Psoas muscle (tissue), 8 donors: ENCODE data around the gene RSPO4. TPM values are rescaled to one million over a fixed set of nuclear protein-coding genes. Genes with fewer than 3 reads are reported as not detected.

Source experiments
- ATAC-seq, 4 donors: fragments of 200-7000 bp; cut with Tn5 transposase; one replicate each; pipeline ENCODE4 v1.9.1; 2020; ENCODE audit warnings: moderate library complexity in 3 of 4, mild to moderate bottlenecking in 2 of 4
- DNase-seq, 2 donors: peaks; one replicate each; pipeline ENCODE4 v3.0.0-alpha.2; 2020
- H3K27ac ChIP-seq: fragments of 200-600 bp; one replicate; pipeline ENCODE4 v1.8.0; 2022
- H3K27me3 ChIP-seq, 3 donors: fragments of 200-600 bp in 1 of 3; one replicate each; pipeline versions ENCODE4 v1.6.1 to v1.8.0; 2013 to 2022; ENCODE audit warnings: low read length in 2 of 3, mild to moderate bottlenecking in 2 of 3, moderate library complexity in 1 of 3; ENCODE audit not compliant: insufficient read depth in 3 of 3
- H3K36me3 ChIP-seq, 2 donors: fragments of 200-600 bp in 1 of 2; one replicate each; pipeline versions ENCODE4 v1.6.1 to v1.8.0; 2013 to 2022; ENCODE audit warnings: low read depth in 1 of 2, mild to moderate bottlenecking in 1 of 2, moderate library complexity in 1 of 2; ENCODE audit not compliant: insufficient read depth in 1 of 2
- H3K4me1 ChIP-seq: fragments of 200-600 bp; one replicate; pipeline ENCODE4 v1.8.0; 2022
- H3K4me3 ChIP-seq: fragments of 200-600 bp; one replicate; pipeline ENCODE4 v1.8.0; 2022; ENCODE audit warnings: mild to moderate bottlenecking
- H3K9me3 ChIP-seq: fragments of 200-600 bp; one replicate; pipeline ENCODE4 v1.8.0; 2022
- CTCF ChIP-seq: fragments of 200-600 bp; IDR thresholded peaks from one replicate; pipeline ENCODE4 v1.8.0; 2022; ENCODE audit warnings: antibody characterized with exemption
- WGBS, 3 donors: extraction: QIAGEN DNeasy Blood & Tissue Kit; methylation state at CpG; one replicate each; pipeline versions ENCODE4 v1.1.6 to v1.1.7; 2013; 5-methylcytosine and 5-hydroxymethylcytosine counted together
- intact Hi-C, 2 donors: fragments of 100-400 bp; cut with DNase I; formaldehyde crosslinking; loops; one replicate each; pipeline versions ENCODE4 v1.11.0 to v1.14.2; 2022
- polyA plus RNA-seq, 3 donors: library from polyadenylated mRNA; stranded (reverse); fragments of 200-250 nt; gene quantifications; one replicate each; pipeline ENCODE4 v1.2.3, GENCODE V29; 2013
- total RNA-seq, 4 donors: library from RNA; stranded (reverse); fragmentation: NEBNext Ultra II Directional in 2 of 4; extraction: Animal tissue kit (Norgen Biotek cat#: 25700) in 2 of 4; gene quantifications; one replicate each; pipeline versions ENCODE4 v1.2.1 to v1.2.4, GENCODE V29; 2021 to 2023
- donor health status: healthy with polysubstance abuse.
- donor health status: DM: no; HTN: no; CAD: no; lungs with moderate emphysema.
- donor health status: Bipolar disorder and iron deficiency.
- donor health status: healthy.
- donor health status: DM: yes; HTN: yes; CAD: no.
- donor health status: DM: no; HTN: no; CAD: no.
- donor health status: DM: no; HTN: no; CAD: no.
- donor health status: DM: yes; HTN: yes; CAD: no.

Gene RSPO4
- total and polyA plus RNA-seq, 7 donors = 0.01 to 0.13 (median 0.03) TPM; not detected in 4

GRCh38 chr20:991850-992249 is 10.3 kb downstream of the RSPO4 start:
- intact Hi-C loops = no loop called here
- Histone ChIP-seq H3K36me3 (no peaks in the 10 kb centered on the region), H3K27ac (no peak overlapping the region), H3K4me3 (no peak overlapping the region), H3K9me3 (no peaks in the 10 kb centered on the region), H3K4me1 (no peaks in the 10 kb centered on the region), H3K27me3 (peaks cover 0 to 38% (median 0%) of the 10 kb centered on the region in 3 donors)
- DNase-seq (peak in 1 of 2 donors; percentile 20), ATAC-seq (no peak)
- no peak for TF ChIP-seq CTCF
- WGBS, 3 donors = 62 to 77% (median 71%) methylated on average over 10 of the region's 10 CpGs

- no peak for TF ChIP-seq CTCF
- DNase-seq (peak in 1 of 2 donors; percentile 14), ATAC-seq (no peak)
- H3K4me1 ChIP-seq = no peaks in the 10 kb centered on the region
- no peaks in the 10 kb centered on the region for H3K9me3 ChIP-seq
- H3K36me3 ChIP-seq = no peaks in the 10 kb centered on the region
- no peak overlapping the region for H3K4me3 ChIP-seq
- H3K27ac ChIP-seq = no peak overlapping the region
- 36 to 46% (median 40%) methylated on average over 6 of the region's 6 CpGs for WGBS, 3 donors
- intact Hi-C loops = no loop called here
- peaks cover 0 to 46% (median 0%) of the 10 kb centered on the region in 3 donors for H3K27me3 ChIP-seq
Measured at GRCh38 chr20:990293-990959, 11.7 kb downstream of the RSPO4 start.

- Histone ChIP-seq H3K9me3 (no peaks in the 10 kb centered on the region), H3K4me1 (no peaks in the 10 kb centered on the region), H3K27ac (no peak overlapping the region), H3K36me3 (no peaks in the 10 kb centered on the region), H3K4me3 (no peak overlapping the region), H3K27me3 (peaks cover 0 to 46% (median 3%) of the 10 kb centered on the region in 3 donors)
- WGBS, 3 donors = 60 to 73% (median 65%) methylated on average over 3 of the region's 3 CpGs
- DNase-seq (no peak), ATAC-seq (no peak)
- intact Hi-C loops = no loop called here
- TF ChIP-seq CTCF = no peak
Measured at GRCh38 chr20:988272-988671, 13.8 kb downstream of the RSPO4 start.

GRCh38 chr20:987677-988076 is 14.4 kb downstream of the RSPO4 start:
- WGBS, 3 donors = 57 to 66% (median 64%) methylated on average over 2 of the region's 2 CpGs
- H3K36me3 ChIP-seq = no peaks in the 10 kb centered on the region
- H3K4me1 ChIP-seq = no peaks in the 10 kb centered on the region
- H3K27me3 ChIP-seq = peaks cover 0 to 43% (median 3%) of the 10 kb centered on the region in 3 donors
- ATAC-seq (no peak), DNase-seq (no peak)
- TF ChIP-seq CTCF = no peak
- H3K27ac ChIP-seq = no peak overlapping the region
- H3K9me3 ChIP-seq = no peaks in the 10 kb centered on the region
- intact Hi-C loops = no loop called here
- H3K4me3 ChIP-seq = no peak overlapping the region
